HG03196 (cell line): Measurements from ENCODE around the gene TFDP1.

Experiments
- ATAC-seq: cut with Tn5 transposase; IDR thresholded peaks from one replicate; pipeline ENCODE4 v1.9.1; 2021; ENCODE audit not compliant: unreplicated experiment

TFDP1 gene

DNA sequence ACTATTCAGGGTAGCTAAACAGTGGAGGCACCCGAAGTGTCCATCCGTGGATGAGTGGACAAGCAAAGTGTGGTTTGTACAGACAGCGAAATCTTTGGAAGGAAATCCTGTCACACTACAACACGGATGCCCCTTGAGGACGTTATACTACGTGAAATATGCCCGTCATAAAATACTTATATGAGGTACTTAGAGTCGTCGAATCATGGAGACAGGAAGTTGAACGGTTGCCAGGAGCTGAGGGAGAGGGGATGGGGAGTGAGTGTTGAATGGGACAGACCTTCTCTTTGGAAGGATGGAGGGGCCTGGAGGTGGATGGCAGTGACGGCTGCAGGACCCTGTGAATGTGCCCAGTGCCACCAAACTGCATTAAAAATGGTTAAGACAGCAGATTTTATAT lies 61.8 kb downstream of the TFDP1 start:
- ATAC-seq, result no peak

- no peak for ATAC-seq
Measured at GRCh38 chr13:113646921-113647340, 62.4 kb downstream of the TFDP1 start.

GRCh38 chr13:113647351-113648215 lies 63.0 kb downstream of the TFDP1 start:
- no peak for ATAC-seq

- no peak for ATAC-seq
Measured at GRCh38 chr13:113648216-113648610, 63.7 kb downstream of the TFDP1 start.

GRCh38 chr13:113649212-113649611 lies 64.7 kb downstream of the TFDP1 start:
- no peak for ATAC-seq

DNA sequence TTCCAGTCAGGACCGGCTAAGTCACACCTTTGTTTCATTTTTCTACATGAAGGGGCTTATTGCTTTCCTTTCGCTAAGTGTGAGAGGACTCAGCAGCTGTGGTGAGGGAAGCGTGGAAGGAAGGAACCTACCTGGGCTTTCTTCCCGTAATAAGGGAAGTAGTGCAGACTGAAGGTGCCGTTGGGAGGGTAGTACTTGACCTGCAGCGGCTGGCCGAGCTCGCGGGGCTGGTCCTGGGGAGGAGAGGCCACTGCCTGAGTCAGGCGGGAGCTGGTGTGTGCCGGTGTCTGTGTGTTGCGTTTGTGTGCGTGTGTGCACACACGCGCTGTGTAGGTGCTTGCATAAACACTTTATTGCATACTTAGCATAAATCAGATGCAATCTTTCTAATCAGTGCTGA lies 65.7 kb downstream of the TFDP1 start:
- ATAC-seq, result no peak

GRCh38 chr13:113650731-113651148 lies 66.2 kb downstream of the TFDP1 start:
- no peak for ATAC-seq

- ATAC-seq, result no peak
Measured at GRCh38 chr13:113651511-113652403, 67.2 kb downstream of the TFDP1 start.

GRCh38 chr13:113652404-113653263 lies 68.1 kb downstream of the TFDP1 start:
- no peak for ATAC-seq

- ATAC-seq, result no peak
Measured at GRCh38 chr13:113653264-113654174, 69.0 kb downstream of the TFDP1 start.

DNA sequence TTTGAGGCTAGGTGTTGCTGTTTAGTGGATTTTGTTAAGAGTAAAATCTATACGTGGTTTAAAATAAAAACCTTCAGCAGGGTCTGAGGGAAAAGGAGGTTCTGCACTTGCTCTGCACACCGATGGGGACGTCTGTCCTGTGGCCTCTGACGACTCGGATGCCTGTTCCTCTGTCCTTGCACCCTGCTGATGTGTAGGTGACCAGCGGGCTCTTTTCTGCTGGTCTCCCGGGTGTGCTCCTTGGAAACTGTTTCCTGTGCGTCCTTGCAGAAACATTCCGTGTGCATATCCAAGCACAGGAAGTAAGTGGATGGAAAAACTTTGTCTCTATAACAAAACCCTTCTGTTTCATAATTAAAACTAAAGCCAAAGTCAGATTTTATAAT lies 69.6 kb downstream of the TFDP1 start:
- no peak for ATAC-seq

- ATAC-seq, result no peak
Measured at GRCh38 chr13:113654591-113655345, 70.2 kb downstream of the TFDP1 start.

DNA sequence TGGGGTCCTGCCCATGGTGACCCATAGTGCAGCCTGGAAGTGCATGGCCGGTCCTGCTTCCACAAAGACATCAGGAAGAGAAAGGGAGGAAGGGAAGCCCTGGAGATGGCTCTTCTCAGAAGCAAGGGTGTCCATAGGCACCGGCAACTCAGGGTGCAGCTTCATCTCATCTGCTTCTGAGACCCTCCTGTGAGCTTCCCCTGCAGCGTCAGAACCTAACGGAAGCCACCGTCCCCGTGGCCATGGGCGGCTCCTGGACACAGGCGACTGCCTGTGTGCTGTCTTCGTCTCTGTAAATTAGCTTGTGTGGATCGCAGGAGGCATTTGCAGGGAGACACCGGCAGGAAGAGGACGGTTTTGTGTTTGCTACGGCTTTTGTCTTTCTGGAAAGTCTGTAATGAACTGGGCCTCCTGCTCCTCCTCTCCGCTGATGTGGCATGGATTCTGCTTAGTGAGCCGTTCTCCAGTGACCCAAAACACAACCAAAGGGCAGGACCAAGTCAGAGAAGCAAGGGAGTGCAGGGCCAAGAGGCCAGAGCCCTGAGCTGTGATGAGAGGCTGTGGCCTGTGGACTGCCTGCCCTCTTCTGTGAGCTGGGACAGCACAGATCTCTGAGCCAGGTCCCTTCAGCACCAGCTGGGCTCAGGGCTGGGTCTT lies 70.9 kb downstream of the TFDP1 start:
- ATAC-seq, result no peak

GRCh38 chr13:113656003-113656588 lies 71.5 kb downstream of the TFDP1 start:
- no peak for ATAC-seq

DNA sequence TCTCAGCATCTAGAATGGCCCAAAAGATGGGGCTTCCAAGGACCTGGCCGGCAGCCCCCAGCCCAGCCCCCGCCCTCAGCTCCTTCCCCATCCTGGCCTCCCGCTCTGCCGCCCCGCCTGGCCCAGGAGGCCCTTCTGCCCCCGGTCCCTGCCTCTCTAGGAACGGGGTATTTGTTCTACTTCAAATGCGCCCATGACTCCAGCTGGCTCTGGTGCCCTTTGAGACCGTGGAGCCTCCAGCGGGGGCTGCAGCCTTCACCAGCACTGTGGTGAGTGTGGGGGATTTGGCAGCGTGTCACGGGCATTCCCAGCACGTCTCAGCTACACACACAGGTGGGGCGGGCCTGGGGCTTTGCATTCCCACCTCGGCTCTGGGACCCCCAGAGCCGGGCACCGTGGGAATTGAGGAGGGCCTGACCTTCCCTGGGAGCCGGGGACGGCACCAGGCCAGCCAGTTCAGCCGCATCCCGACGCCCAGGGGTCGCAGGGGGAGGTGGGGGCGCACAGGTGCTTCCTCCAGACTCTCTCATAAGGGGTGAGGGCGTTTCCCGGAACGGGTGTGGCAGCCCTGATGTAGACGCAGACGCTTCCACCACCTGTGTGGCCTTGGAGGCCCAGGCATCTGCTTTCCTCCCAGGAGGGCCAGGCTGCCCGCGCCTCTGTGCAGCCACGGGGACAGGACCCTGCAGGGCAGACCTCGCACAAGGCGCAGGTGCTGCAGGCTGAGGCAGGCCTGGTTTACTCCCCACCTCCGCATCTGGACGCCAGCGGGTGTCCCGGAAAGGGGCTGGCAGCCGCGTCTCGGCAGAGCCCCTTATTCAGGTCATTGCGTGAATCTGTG lies 72.5 kb downstream of the TFDP1 start:
- ATAC-seq, result no peak

- no peak for ATAC-seq
Measured at GRCh38 chr13:113657851-113658741, 73.5 kb downstream of the TFDP1 start, which contains the start of gene ATP4B. Gene ATP4B (minus strand): TSS chr13:113658198. CDS start chr13:113658144, 54 bp downstream.
